Activated CD4-positive, alpha-beta T cell treated with anti-CD3 and anti-CD28 coated beads, Interleukin-2, Interleukin-4, amounts not matched to agents 100 ng/mL and 50 ng/mL, durations not matched to agents 16 hours and 8 hours (primary cell): ENCODE results near the gene SLC10A3.

ENCODE experiments used
- DNase-seq: peaks from one replicate; pipeline ENCODE4 v3.0.0-alpha.2; 2020; ENCODE audit warnings: low spot score

Gene SLC10A3

DNA sequence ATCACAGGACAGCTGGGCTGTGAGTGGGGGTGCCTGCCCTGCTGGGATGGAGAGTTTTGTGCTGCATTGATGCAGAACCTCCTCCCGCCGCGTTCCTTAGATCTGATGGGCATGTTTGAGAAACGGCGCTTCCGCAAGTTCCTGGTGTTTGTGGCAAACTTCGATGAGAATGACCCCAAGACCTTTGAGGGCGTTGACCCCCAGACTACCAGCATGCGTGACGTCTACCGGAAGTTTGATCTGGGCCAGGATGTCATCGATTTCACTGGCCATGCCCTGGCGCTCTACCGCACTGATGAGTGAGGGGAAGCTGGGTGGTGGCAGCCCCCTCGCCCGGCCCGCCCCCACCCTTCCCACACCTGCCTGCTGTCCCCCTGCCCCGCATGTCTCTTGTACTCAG lies 50.6 kb downstream of the SLC10A3 start:
- no peak for DNase-seq

GRCh38 chrX:154437971-154438893 lies 52.2 kb downstream of the SLC10A3 start:
- no peak for DNase-seq
